ENCODE data around the gene CROCC. TPM values are rescaled to one million over a fixed set of nuclear protein-coding genes. Genes with fewer than 3 reads are reported as not detected.
"Not testable (repeated sequence)": the region's sequence is repeated elsewhere in the genome, so short reads cannot be mapped to it uniquely, and the experiment has no call there.

CROCC gene
- total RNA-seq, 4 donors from 2014 or later, result 10.2 to 73.5 (median 32.9) TPM

GRCh38 chr1:16927256-16927655 lies 5.5 kb downstream of the CROCC start:
- H3K9me3 ChIP-seq, result no peaks in the 10 kb centered on the region
- intact Hi-C loops (cut with DNase I; ENCODE audit: low total_unique reads), result no loop called here
- TF ChIP-seq CTCF (IDR thresholded peaks at IDR 0.05) (no peak), POLR2A (IDR thresholded peaks at IDR 0.05) (no peak)
- H3K4me1 ChIP-seq, result no peaks in the 10 kb centered on the region
- no peak overlapping the region for H3K27ac ChIP-seq
- H3K36me3 ChIP-seq, result no peaks in the 10 kb centered on the region
- H3K27me3 ChIP-seq, result no peaks in the 10 kb centered on the region
- no peak for DNase-seq
- no peak overlapping the region for H3K4me3 ChIP-seq

DNA sequence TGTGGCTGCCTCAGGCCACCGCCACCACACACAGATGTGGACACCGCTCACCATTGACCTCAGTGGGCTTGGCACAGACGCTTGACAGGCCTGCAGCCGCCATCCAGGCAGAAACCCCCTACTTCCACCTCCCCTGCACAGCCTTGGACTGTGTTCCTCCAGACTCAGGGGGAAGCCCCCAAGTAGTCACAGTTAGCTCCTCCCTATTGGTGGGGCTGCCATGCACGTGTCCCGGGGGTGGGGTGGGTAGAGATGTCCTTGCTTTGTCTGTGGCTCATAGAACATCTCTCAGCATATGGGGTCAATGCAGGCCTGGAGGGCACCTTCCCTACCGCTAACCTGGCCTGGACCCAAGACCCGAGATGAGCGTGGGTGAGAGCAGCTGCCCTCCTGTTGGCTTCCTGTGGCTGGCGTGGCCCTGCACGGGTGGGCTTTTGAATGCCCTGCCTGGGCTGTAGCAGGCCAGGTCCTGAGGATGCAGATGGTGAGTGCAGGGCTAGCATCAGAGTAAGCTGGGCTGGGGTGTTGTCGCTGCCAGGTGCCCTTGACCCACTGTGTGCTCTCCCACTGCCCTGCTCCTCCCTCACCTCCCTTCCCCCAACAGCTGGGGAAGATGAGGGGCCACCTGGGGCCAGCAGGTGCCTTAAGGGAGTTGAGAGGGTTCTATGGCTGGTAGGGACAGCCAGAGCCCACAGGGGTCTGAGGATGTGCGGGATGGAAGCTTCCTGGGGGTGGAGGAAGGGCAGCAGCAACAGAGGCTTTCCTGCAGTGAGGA lies 6.2 kb downstream of the CROCC start:
- Histone ChIP-seq H3K9me3 (no peaks in the 10 kb centered on the region), H3K27ac (no peak overlapping the region), H3K4me1 (no peaks in the 10 kb centered on the region), H3K4me3 (no peak overlapping the region), H3K36me3 (no peaks in the 10 kb centered on the region), H3K27me3 (no peaks in the 10 kb centered on the region)
- intact Hi-C loops (cut with DNase I; ENCODE audit: low total_unique reads), result no loop called here
- no peak for DNase-seq
- TF ChIP-seq POLR2A (IDR thresholded peaks at IDR 0.05) (no peak), CTCF (IDR thresholded peaks at IDR 0.05) (no peak)

- H3K36me3 ChIP-seq; H3K4me1 ChIP-seq; H3K9me3 ChIP-seq; DNase-seq; intact Hi-C loops (cut with DNase I; ENCODE audit: low total_unique reads); H3K27me3 ChIP-seq; H3K27ac ChIP-seq; H3K4me3 ChIP-seq: not testable (repeated sequence)
These were observed 7.7 kb downstream of the CROCC start for GRCh38 chr1:16929146-16930041.

DNA sequence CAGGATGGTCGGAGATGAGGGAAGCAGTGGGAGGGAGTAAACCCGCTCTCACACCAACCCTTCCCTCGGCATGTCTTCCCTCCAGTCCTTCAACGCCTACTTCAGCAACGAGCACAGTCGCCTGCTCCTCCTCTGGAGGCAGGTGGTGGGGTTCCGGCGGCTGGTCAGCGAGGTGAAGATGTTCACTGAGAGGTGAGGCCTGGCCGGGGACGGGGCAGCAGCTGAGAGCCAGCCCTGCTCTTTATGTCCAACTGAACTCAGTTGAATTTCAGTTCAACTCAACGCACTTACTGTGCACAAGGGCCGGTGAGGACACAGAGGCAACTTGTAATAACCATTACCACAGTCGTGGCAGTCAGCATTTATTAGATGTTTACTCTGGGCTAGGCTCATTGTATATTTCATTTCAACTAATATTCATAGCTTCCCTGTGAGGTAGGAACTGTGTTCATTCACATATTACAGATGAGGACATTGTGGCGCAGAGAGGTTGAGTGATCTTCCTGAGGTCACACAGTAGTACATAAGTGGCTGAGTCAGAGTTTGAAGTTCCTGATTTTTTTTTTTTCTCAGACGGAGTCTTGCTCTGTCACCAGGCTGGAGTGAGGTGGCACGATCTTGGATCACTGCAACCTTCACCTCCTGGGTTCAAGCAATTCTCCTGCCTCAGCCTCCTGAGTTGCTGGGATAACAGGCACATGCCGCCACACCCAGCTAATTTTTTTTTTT lies 9.6 kb downstream of the CROCC start:
- H3K9me3 ChIP-seq; H3K4me3 ChIP-seq; H3K27me3 ChIP-seq; H3K4me1 ChIP-seq; intact Hi-C loops (cut with DNase I; ENCODE audit: low total_unique reads); DNase-seq; H3K36me3 ChIP-seq; H3K27ac ChIP-seq: not testable (repeated sequence)

DNA sequence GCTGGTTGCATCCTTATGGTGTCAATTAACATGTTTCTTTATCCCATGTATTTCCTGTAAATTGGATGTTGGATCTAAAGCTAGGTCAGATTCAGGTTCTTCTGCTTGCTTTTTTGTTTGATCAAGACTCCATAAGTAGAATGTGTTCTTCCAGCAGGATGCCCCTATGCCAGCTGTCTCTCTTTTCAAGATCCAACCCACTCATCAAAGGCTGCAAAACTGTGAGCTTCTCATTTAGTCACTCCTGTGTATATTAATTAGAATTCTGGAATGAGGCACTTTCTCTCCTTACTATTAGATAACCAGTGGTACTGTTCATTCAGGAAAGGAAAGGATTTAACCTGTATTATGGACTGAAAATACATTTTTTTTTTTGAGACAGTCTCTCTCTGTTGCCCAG lies 12.2 kb downstream of the CROCC start:
- H3K27me3 ChIP-seq; H3K36me3 ChIP-seq; H3K4me1 ChIP-seq; DNase-seq; H3K9me3 ChIP-seq; intact Hi-C loops (cut with DNase I; ENCODE audit: low total_unique reads); H3K27ac ChIP-seq; H3K4me3 ChIP-seq: not testable (repeated sequence)

- H3K36me3 ChIP-seq; DNase-seq; H3K27me3 ChIP-seq; H3K4me3 ChIP-seq; H3K27ac ChIP-seq; intact Hi-C loops (cut with DNase I; ENCODE audit: low total_unique reads); H3K4me1 ChIP-seq; H3K9me3 ChIP-seq: not testable (repeated sequence)
These were observed 14.8 kb downstream of the CROCC start for GRCh38 chr1:16936580-16936979.

Data from uterus (tissue), 4 donors.